Measurements from ENCODE around the gene CAMTA1.

The CAMTA1 gene

GRCh38 chr1:7651203-7651602 lies 865.9 kb downstream of the CAMTA1 start:
- H3K4me3 ChIP-seq (ENCODE audit: low read depth, low read length): no peak overlapping the region
- TF ChIP-seq, protein P1, sequence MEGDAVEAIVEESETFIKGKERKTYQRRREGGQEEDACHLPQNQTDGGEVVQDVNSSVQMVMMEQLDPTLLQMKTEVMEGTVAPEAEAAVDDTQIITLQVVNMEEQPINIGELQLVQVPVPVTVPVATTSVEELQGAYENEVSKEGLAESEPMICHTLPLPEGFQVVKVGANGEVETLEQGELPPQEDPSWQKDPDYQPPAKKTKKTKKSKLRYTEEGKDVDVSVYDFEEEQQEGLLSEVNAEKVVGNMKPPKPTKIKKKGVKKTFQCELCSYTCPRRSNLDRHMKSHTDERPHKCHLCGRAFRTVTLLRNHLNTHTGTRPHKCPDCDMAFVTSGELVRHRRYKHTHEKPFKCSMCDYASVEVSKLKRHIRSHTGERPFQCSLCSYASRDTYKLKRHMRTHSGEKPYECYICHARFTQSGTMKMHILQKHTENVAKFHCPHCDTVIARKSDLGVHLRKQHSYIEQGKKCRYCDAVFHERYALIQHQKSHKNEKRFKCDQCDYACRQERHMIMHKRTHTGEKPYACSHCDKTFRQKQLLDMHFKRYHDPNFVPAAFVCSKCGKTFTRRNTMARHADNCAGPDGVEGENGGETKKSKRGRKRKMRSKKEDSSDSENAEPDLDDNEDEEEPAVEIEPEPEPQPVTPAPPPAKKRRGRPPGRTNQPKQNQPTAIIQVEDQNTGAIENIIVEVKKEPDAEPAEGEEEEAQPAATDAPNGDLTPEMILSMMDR (IDR thresholded peaks at IDR 0.05; ENCODE audit: borderline replicate concordance, insufficient read depth, low read depth, low read length): no peak

DNA sequence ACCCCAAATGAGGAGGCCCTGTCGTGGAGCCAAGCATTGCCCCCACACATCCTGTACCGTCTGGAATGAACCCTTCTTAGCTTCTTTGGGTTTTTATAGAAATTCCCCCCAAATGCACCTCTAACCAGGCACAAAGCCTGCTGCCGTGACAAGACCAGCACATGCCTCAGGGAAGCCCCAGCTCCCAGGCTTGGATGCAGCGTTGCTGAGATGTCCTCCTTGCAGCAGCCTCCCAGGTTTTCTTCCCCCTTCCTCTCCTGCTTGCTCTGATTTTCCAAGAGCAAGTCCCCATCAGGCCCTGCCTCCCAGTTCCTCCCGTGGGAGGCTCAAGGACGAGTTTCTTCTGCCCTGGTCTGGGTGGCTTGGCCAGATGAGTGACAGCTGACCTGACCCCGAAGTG lies 866.8 kb downstream of the CAMTA1 start:
- no peak overlapping the region for H3K4me3 ChIP-seq (ENCODE audit: low read depth, low read length)
- TF ChIP-seq, protein P1 (IDR thresholded peaks at IDR 0.05; ENCODE audit: borderline replicate concordance, insufficient read depth, low read depth, low read length): no peak

DNA sequence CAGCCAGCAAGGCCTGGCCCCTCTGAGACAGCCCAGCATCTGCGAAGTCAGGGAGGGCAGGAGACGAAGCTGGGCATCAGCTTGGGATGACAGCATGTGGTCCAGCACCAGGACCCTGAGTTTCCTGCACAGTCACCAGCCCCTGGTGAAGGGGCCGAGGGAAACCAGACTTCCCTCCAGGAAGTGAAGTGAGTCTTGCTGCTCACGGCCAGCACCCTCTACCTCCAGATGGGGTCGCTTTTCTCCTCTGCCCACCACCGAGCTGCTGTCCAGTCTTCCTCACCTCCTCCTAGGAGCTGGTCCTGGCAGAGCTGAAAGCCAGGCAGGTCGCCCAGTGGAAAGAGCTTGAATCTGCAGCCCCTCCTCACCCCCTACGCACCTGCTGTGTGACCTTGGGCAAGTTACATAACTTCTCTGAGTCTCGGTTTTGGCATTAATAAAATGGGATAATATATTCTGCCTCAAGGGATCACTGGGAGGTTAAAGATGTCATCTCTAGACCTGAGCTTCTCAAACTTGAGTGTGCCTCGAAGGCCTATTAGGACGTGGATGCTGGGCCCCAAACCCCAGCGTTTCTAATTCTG lies 867.4 kb downstream of the CAMTA1 start:
- H3K4me3 ChIP-seq (ENCODE audit: low read depth, low read length): no peak overlapping the region
- TF ChIP-seq, protein P1 (IDR thresholded peaks at IDR 0.05; ENCODE audit: borderline replicate concordance, insufficient read depth, low read depth, low read length): no peak

DNA sequence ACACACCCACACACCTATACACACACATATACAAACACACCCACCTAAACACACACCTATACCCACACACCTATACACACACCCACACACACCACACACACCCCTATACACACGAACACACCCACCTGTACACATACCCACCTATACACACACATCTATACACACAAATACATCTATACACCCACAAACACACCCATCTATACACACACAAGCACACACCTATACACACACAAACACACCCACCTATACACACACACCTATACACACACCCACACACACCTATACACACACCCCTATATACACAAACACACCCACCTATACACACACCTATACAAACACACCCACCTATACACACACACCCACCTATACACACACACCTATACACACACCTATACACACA lies 869.5 kb downstream of the CAMTA1 start:
- TF ChIP-seq, protein P1 (IDR thresholded peaks at IDR 0.05; ENCODE audit: borderline replicate concordance, insufficient read depth, low read depth, low read length): no peak
- no peak overlapping the region for H3K4me3 ChIP-seq (ENCODE audit: low read depth, low read length)

DNA sequence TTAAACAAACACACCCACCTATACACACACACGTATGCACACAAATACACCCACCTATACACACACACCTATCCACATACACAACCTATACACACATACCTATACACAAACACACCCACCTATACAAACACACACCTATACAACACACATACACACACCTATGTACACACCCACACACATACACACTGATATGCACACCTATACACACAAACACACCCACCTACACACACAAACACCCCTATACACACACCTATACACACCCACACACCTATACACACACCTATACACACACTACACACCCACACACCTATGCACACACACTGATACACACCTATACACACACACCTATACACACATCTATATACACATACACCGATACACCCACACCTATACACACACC lies 870.1 kb downstream of the CAMTA1 start:
- H3K4me3 ChIP-seq (ENCODE audit: low read depth, low read length): no peak overlapping the region

DNA sequence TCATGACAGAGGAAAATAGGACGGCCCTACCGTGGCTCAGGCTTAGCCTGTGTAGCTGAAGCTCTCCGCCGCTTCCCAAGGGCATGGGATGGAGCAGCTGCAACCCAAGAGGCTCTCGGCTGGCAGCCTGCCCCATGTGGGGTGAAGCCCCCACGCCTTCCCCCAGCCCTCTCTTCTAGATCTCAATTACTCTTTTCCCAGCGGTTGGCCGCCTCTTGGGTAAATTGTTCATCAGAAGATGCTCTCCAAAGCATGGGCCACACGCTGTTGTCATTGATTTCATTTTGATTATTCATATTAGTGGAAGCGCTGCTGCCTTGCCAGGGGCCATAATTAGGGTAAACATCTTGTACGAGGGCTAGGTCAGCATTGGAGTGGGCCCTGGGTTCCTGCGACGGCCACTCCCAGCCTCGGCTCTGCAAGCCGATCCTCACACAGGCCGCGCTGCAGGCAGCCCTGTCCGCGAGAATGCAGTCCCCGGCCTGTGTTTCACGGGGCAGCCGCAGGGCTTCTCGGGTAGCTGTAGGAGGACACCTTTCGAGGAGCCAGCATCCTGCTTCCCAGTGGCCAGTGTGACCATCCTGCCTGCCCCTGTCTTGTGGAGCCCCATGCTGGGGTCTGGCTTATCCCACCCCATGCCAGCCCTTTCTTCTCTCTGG lies 871.4 kb downstream of the CAMTA1 start:
- no peak overlapping the region for H3K4me3 ChIP-seq (ENCODE audit: low read depth, low read length)
- TF ChIP-seq, protein P1 (IDR thresholded peaks at IDR 0.05; ENCODE audit: borderline replicate concordance, insufficient read depth, low read depth, low read length): no peak

More for the DNA sequence above, 870.1 kb downstream of the CAMTA1 start:
- TF ChIP-seq, protein P1 (IDR thresholded peaks at IDR 0.05; ENCODE audit: borderline replicate concordance, insufficient read depth, low read depth, low read length): no peak
